ENCODE results near the gene CIT. TPM values are rescaled to one million over a fixed set of nuclear protein-coding genes. Genes with fewer than 3 reads are reported as not detected.
"Not testable (repeated sequence)": the region's sequence is repeated elsewhere in the genome, so short reads cannot be mapped to it uniquely, and the experiment has no call there.

The CIT gene
- polyA plus RNA-seq, 1 donor from 2014 or later: not detected

DNA sequence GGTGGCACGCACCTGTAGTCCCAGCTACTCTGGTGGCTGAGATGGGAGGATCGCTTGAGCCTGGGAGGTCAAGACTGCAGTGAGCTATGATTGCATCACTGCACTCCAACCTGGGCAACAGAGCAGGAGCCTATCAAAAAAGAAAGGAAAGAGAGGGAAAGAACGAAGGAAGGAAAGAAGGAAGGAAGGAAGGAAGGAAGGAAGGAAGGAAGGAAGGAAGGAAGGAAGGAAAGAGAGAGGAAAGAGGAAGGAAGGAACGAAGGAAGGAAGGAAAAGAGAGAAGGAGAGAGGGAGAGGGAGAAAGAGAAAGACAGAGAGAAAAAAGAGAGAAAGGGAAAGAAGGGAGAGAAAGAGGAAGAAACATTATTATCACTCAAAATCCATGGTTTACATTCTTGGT lies 6.7 kb upstream of the CIT start:
- H3K27me3 Mint-ChIP-seq, H3K4me3 Mint-ChIP-seq, H3K9me3 Mint-ChIP-seq, H3K27ac Mint-ChIP-seq, H3K4me1 Mint-ChIP-seq, H3K36me3 Mint-ChIP-seq: not testable (repeated sequence)

DNA sequence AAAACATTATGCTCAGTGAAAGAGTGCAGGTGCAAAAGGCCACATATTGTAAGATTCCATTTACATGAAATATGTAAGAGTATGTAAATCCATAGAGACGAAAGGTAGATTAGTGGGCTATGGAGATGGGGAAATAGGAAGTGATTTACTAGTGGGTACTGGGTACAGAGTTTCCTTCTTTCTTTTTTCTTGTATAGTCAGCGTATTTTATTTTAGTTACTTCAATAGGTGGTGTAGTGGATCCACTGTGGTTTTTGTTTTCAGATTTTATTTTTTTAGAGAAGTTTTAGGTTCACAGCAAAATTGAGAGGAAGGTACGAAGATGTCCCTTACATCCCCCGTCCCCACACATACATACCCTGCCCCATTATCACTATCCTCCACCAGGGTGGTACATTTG lies 6.1 kb upstream of the CIT start:
- Mint-ChIP-seq H3K4me1 (no peaks in the 10 kb centered on the region), H3K27ac (no peak overlapping the region), H3K36me3 (no peaks in the 10 kb centered on the region)

DNA sequence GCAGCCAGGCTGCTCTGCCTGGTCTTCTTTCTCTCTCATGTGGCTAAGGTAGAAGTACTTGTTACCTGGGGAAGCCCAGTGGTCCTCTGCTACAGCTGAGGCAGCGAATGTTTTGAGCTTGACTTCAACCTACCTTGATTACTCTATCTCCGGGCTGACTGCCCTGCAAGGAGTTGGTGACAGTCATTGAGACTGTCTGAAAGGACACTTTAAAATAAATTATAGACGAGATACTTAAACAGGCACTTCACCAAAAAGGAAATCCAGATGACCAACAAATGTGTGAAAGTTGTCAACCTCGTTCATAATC lies 474 bp upstream of the CIT start:
- Mint-ChIP-seq H3K27me3 (peaks cover 4% of the 10 kb centered on the region), H3K36me3 (no peaks in the 10 kb centered on the region), H3K9me3 (no peaks in the 10 kb centered on the region), H3K4me3 (peak overlapping the region; percentile 66 to 92 (median 89)), H3K27ac (peak overlapping the region in 1 of 3 donors; percentile 37), H3K4me1 (peaks cover 0 to 13% (median 3%) of the 10 kb centered on the region in 3 donors)

More for the DNA sequence above, 6.1 kb upstream of the CIT start:
- H3K4me3 Mint-ChIP-seq: no peak overlapping the region
- H3K9me3 Mint-ChIP-seq: no peaks in the 10 kb centered on the region
- H3K27me3 Mint-ChIP-seq: peaks cover 10% of the 10 kb centered on the region

DNA sequence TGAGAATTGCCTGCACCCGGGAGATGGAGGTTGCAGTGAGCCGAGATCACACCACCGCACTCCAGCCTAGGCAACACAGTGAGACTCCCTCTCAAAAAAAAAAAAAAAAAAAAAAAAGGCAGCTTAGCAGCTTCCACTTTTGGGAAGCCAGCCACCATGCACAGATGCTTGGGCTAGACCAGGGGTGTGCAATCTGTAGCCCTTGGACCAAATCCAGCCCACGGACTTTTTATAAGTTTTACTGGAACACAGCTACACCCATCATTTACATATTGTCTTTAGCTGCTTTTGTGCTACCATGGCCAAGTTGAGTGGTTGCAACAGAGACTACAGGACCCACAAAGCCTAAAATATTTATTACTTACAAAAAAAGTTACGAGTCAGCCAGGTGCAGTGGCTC lies 6.7 kb downstream of the CIT start:
- no peaks in the 10 kb centered on the region for H3K4me1 Mint-ChIP-seq
- H3K27ac Mint-ChIP-seq: no peak overlapping the region
- no peaks in the 10 kb centered on the region for H3K36me3 Mint-ChIP-seq
- H3K4me3 Mint-ChIP-seq: no peak overlapping the region
- no peaks in the 10 kb centered on the region for H3K27me3 Mint-ChIP-seq
- no peaks in the 10 kb centered on the region for H3K9me3 Mint-ChIP-seq

DNA sequence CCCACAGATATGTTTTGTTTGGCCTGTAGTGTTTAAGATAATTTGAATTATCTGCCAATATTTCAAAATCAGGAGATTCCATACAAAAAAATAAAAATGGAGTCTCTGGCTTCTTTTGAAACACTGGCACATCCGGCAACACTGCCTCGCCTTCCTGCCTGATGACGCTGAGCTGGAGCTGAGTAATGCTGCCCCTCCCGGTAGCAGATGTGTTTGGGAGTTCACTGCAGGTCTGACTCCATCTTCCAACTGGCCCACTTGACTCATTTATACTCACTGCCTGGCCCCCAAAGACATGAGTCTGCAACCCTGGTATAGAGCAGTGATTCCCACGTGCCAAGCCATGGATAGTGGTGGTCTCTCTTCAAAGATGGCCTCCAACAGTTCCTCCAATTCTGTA lies 7.4 kb downstream of the CIT start:
- Mint-ChIP-seq H3K27me3 (no peaks in the 10 kb centered on the region), H3K9me3 (no peaks in the 10 kb centered on the region), H3K4me1 (peaks cover 0 to 1% (median 0%) of the 10 kb centered on the region in 3 donors), H3K36me3 (peaks cover 2% of the 10 kb centered on the region), H3K4me3 (no peak overlapping the region), H3K27ac (no peak overlapping the region)

DNA sequence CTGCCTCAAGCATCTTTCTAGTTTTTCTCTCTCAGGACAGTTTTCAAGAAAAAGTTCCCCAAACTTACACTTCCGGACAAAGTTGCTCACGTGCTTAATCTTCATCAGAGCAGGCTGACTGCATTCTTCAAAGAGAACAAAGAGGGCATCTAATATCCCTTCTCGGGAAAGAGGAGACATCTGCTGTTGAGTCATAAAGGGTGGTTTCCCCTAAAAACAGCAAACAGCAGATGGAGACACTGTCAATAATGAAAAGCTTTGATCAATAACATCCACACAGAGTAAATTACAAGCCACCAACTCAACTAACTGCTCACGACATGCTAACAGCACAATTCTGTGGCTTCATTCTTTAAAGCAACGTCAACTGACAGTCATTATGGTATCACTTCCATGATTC lies 8.1 kb downstream of the CIT start:
- Mint-ChIP-seq H3K4me1 (peaks cover 0 to 2% (median 0%) of the 10 kb centered on the region in 3 donors), H3K27me3 (no peaks in the 10 kb centered on the region), H3K27ac (no peak overlapping the region), H3K9me3 (no peaks in the 10 kb centered on the region), H3K36me3 (peaks cover 2% of the 10 kb centered on the region), H3K4me3 (no peak overlapping the region)

DNA sequence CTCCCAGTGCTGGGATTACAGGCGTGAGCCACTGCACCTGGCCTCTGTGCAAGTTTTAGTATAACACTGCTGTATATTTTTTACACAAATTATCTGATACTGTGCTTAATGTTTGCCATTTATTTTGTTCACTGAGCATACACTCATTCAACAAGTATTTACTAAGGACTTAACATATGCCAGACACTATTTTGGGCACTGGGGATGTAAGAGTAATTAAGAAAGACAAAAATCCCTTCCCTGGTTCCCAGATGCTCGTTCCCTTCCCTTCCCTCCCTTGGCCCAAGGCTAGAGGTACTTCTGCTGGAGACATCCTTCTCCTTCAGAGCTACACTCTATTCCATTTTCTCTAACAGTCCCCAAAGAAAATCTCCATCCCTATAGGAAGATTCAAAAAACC lies 12.5 kb downstream of the CIT start:
- Mint-ChIP-seq H3K36me3 (peaks cover 4% of the 10 kb centered on the region), H3K27me3 (no peaks in the 10 kb centered on the region), H3K9me3 (no peaks in the 10 kb centered on the region), H3K4me3 (no peak overlapping the region), H3K27ac (peak overlapping the region in 1 of 3 donors; percentile 60), H3K4me1 (peaks cover 0 to 2% (median 0%) of the 10 kb centered on the region in 3 donors)

DNA sequence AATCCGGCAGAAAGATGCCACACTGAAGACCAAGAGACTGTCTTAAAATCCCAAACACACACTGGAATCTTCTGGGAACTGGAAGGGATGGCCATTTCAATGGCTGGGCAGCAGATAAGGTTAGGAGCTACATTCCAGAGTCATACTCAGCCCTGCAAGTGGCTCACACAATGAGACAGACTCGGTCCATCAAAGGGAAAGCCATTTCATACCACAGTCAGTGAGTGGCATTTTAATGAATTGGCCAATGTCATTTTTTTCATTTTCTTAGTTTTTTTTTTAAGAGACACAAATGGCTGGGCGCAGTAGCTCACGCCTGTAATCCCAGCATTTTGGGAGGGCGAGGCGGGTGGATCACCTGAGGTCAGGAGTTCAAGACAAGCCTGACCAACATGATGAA lies 17.9 kb downstream of the CIT start:
- Mint-ChIP-seq H3K27me3 (no peaks in the 10 kb centered on the region), H3K9me3 (no peaks in the 10 kb centered on the region), H3K27ac (no peak overlapping the region), H3K4me1 (no peaks in the 10 kb centered on the region), H3K4me3 (no peak overlapping the region), H3K36me3 (peaks cover 7% of the 10 kb centered on the region)

DNA sequence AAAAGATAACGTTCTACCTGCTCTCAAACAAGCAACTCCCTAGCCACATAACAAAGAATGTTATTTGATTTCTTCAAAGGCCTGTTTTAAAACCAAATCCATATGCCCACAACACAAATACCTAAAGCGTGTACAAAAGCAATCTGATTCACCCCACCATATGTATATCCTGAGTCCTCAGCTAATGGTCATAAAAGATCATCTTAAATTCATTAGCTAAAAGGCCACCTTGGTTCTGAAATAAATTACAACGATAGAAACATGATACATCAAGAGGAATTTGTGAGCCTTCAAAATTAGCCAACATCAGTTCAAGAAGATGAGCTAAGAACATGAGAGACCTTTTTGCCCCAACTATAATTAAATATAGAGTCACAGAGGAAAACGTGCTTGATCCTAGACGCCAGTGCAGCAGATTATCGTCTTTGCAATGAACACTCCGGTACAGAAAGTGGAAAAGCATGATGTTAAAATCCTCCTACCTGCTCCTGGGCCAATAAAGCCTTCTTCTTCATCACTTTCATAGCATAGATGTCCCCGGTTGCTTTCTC lies 20.0 kb downstream of the CIT start:
- Mint-ChIP-seq H3K27me3 (no peaks in the 10 kb centered on the region), H3K27ac (no peak overlapping the region), H3K36me3 (peaks cover 7% of the 10 kb centered on the region), H3K4me3 (no peak overlapping the region), H3K4me1 (no peaks in the 10 kb centered on the region), H3K9me3 (no peaks in the 10 kb centered on the region)

DNA sequence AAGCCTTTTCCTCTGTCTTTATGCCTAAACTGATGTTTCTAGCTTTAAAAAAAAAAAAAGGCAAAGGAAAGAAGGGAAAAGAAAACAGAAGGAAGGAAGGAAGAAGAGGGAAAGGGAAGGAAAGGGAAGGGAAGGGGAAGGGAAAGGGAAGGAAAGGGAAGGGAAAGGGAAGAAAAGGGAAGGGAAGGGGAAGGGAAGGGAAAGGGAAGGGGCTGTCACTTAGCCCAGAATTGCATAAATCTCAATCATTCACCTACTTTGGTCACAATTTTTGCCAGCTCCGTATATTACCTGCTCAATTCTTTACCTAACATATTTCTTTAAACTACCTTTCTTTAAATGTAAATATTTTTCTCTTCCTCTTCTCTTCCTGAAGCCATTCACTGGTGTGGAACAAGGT lies 26.8 kb downstream of the CIT start:
- H3K27me3 Mint-ChIP-seq: no peaks in the 10 kb centered on the region
- no peak overlapping the region for H3K4me3 Mint-ChIP-seq
- peaks cover 3% of the 10 kb centered on the region for H3K36me3 Mint-ChIP-seq
- H3K4me1 Mint-ChIP-seq: no peaks in the 10 kb centered on the region
- no peak overlapping the region for H3K27ac Mint-ChIP-seq
- H3K9me3 Mint-ChIP-seq: no peaks in the 10 kb centered on the region

DNA sequence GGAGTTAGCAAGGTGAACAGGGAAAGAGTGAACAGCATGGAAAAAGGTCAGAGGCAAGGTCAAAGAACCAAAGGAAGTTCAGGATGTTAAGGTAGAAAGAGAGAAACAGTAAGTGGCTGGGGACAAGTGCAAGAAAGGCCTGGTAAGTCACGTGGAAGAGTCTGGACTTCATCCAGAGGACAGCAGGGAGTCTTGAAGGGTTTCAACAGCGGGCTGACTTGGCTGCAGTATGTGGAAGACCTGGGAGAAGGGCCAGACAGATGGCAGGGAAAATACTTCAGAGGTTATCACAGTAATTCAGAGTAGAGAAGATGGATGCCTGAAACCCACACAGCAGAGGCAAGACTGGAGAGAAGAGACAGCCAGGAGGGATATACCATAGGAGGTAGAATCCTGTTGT lies 34.0 kb downstream of the CIT start:
- Mint-ChIP-seq H3K9me3 (peaks cover 6 to 7% (median 6%) of the 10 kb centered on the region in 3 donors), H3K4me3 (no peak overlapping the region), H3K27me3 (no peaks in the 10 kb centered on the region), H3K4me1 (no peaks in the 10 kb centered on the region), H3K36me3 (peaks cover 10% of the 10 kb centered on the region), H3K27ac (no peak overlapping the region)

DNA sequence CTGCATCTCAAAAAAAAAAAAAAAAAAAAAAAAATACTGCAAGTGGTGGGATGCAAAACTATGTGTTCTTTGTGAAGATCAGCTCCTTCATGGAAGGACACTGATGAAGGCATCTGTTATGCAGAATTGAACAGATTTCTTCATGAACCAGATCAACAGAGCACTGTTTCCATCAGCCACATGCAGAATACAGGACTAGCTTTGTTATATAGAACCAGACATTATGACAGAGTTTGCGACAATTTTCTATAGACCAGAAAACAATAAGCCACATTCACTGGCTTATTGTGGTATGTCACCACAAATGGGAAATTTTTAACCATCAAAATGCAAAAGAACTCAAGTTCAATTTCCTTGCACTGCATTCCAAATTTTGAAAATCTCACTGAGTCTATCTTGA lies 34.7 kb downstream of the CIT start:
- H3K27me3 Mint-ChIP-seq: no peaks in the 10 kb centered on the region
- no peaks in the 10 kb centered on the region for H3K4me1 Mint-ChIP-seq
- no peak overlapping the region for H3K27ac Mint-ChIP-seq
- H3K36me3 Mint-ChIP-seq: peaks cover 10% of the 10 kb centered on the region
- no peak overlapping the region for H3K4me3 Mint-ChIP-seq
- H3K9me3 Mint-ChIP-seq: peaks cover 6 to 7% (median 6%) of the 10 kb centered on the region in 3 donors

DNA sequence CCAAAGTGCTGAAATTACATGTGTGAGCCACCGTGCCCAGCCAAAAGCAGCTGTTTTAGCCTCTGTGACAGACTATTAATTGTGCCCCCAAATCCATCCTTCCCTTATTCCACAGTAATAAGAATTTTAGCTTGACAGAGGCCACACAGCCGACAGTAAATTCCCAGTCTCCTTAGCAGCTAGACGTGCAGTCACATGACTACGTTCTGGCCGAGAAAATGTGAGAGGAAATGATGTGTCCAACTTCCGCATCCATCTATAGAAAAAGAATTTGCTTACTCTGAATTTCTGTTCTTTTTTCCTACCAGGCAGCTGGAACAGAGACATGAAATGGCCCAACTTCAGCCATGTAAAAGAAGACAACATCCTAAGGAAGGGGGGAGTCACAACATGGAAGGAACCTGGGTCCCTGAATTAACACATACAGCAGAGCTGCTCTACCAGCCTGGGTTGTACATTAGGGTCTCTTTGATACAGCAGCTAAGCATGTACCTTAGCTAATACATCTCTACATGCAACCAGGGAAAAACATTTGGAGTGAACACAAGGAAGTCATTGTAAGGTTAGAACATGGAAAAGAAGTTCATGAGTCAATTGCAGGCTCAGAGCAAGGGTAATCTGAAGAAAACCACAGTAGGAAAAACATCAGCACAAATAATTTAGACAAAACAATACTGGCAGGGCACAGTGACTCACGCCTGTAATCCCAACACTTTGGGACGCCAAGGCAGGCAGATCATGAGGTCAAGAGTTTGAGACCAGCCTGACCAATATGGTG lies 35.5 kb downstream of the CIT start:
- H3K4me3 Mint-ChIP-seq: no peak overlapping the region
- no peak overlapping the region for H3K27ac Mint-ChIP-seq
- peaks cover 10% of the 10 kb centered on the region for H3K36me3 Mint-ChIP-seq
- peaks cover 6 to 7% (median 6%) of the 10 kb centered on the region in 3 donors for H3K9me3 Mint-ChIP-seq
- no peaks in the 10 kb centered on the region for H3K4me1 Mint-ChIP-seq
- H3K27me3 Mint-ChIP-seq: no peaks in the 10 kb centered on the region

DNA sequence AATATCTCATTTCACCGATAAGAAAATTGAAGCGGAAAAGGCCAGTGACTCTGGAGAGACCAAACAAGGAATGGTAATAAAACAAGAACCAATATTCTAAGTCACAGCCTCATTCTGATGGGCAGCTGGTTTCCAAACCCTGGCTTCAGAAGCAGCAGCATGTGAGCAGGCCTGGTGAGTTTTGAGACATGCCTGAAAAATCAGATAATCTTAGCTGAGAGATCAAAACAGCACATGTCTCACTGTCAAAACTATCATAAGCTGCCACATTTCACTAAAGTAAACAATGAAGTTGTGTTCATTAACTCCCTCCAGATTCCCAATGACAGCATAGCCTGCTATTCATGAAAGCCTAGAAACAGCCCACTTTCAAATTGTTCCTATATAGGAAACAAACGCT lies 36.5 kb downstream of the CIT start:
- Mint-ChIP-seq H3K9me3 (peaks cover 6 to 7% (median 6%) of the 10 kb centered on the region in 3 donors), H3K4me1 (no peaks in the 10 kb centered on the region), H3K36me3 (peaks cover 10% of the 10 kb centered on the region), H3K27me3 (no peaks in the 10 kb centered on the region), H3K27ac (no peak overlapping the region), H3K4me3 (no peak overlapping the region)

DNA sequence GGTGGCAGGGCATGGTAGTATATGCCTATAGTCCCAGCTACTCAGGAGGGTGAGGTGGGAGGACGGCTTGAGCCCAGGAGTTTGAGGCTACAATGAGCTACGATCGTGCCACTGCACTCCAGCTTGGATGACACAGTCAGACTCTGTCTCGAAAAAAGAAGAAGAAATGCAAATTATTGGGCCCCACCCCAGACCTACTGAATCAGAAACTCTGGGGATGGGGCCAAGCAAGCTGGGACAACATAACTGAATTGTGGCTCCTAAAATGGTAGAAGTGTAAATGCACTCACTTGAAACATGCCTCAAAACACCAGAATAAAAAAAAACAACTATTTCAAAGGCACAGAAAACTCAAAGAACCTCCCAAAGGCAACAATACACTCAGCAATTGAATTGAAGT lies 37.0 kb downstream of the CIT start:
- Mint-ChIP-seq H3K4me1 (no peaks in the 10 kb centered on the region), H3K27me3 (no peaks in the 10 kb centered on the region), H3K36me3 (peaks cover 10% of the 10 kb centered on the region), H3K27ac (peak overlapping the region in 1 of 3 donors; percentile 24), H3K9me3 (peaks cover 6 to 7% (median 6%) of the 10 kb centered on the region in 3 donors), H3K4me3 (no peak overlapping the region)

Data from IgD-negative memory B cell (primary cell).